Measurements from ENCODE around the gene APMAP.

APMAP gene

GRCh38 chr20:24992487-24993205 lies at the start of gene APMAP:
Gene APMAP, minus strand, starts transcription at chr20:24992751. Its CDS starts 63 bp downstream, at chr20:24992688.
- DNase-seq (ENCODE audit: low read depth in 2 of 3, low spot score in 2 of 3), result peak; percentile 89 to 93 (median 90)

- no peak for DNase-seq (ENCODE audit: low read depth in 2 of 3, low spot score in 2 of 3)
Measured at GRCh38 chr20:25041813-25042530, 49.4 kb upstream of the APMAP start.

- DNase-seq (ENCODE audit: low read depth in 2 of 3, low spot score in 2 of 3), result no peak
Measured at GRCh38 chr20:25040438-25040831, 47.9 kb upstream of the APMAP start.

- no peak for DNase-seq (ENCODE audit: low read depth in 2 of 3, low spot score in 2 of 3)
Measured at GRCh38 chr20:25039697-25040437, 47.3 kb upstream of the APMAP start.

- no peak for DNase-seq (ENCODE audit: low read depth in 2 of 3, low spot score in 2 of 3)
Measured at GRCh38 chr20:25038591-25039015, 46.1 kb upstream of the APMAP start.

GRCh38 chr20:25038103-25038410 lies 45.5 kb upstream of the APMAP start:
- no peak for DNase-seq (ENCODE audit: low read depth in 2 of 3, low spot score in 2 of 3)

GRCh38 chr20:25037288-25038102 lies 44.9 kb upstream of the APMAP start:
- no peak for DNase-seq (ENCODE audit: low read depth in 2 of 3, low spot score in 2 of 3)

- DNase-seq (ENCODE audit: low read depth in 2 of 3, low spot score in 2 of 3), result no peak
Measured at GRCh38 chr20:25036331-25036936, 43.9 kb upstream of the APMAP start.

GRCh38 chr20:25035921-25036320 lies 43.4 kb upstream of the APMAP start:
- no peak for DNase-seq (ENCODE audit: low read depth in 2 of 3, low spot score in 2 of 3)

GRCh38 chr20:25033924-25034300 lies 41.4 kb upstream of the APMAP start:
- DNase-seq (ENCODE audit: low read depth in 2 of 3, low spot score in 2 of 3), result no peak

- DNase-seq (ENCODE audit: low read depth in 2 of 3, low spot score in 2 of 3), result no peak
Measured at GRCh38 chr20:25033265-25033923, 40.8 kb upstream of the APMAP start.

GRCh38 chr20:25032478-25033264 lies 40.1 kb upstream of the APMAP start:
- DNase-seq (ENCODE audit: low read depth in 2 of 3, low spot score in 2 of 3), result no peak

- DNase-seq (ENCODE audit: low read depth in 2 of 3, low spot score in 2 of 3), result no peak
Measured at GRCh38 chr20:25032065-25032477, 39.5 kb upstream of the APMAP start.

GRCh38 chr20:25031241-25031640 lies 38.7 kb upstream of the APMAP start:
- no peak for DNase-seq (ENCODE audit: low read depth in 2 of 3, low spot score in 2 of 3)

- no peak for DNase-seq (ENCODE audit: low read depth in 2 of 3, low spot score in 2 of 3)
Measured at GRCh38 chr20:25030649-25031207, 38.2 kb upstream of the APMAP start.

- DNase-seq (ENCODE audit: low read depth in 2 of 3, low spot score in 2 of 3), result no peak
Measured at GRCh38 chr20:25030007-25030648, 37.6 kb upstream of the APMAP start.

GRCh38 chr20:25025986-25026605 lies 33.5 kb upstream of the APMAP start:
- DNase-seq (ENCODE audit: low read depth in 2 of 3, low spot score in 2 of 3), result no peak

Data from activated CD8-positive, alpha-beta memory T cell treated with anti-CD3 and anti-CD28 coated beads for 48 hours (primary cell).